Stimulated activated CD8-positive, alpha-beta memory T cell treated with anti-CD3 and anti-CD28 coated beads, Interleukin-12 subunit alpha, Interleukin-12 subunit beta, amount 100 ng/mL, for 24 hours (primary cell): Measurements from ENCODE around the gene PLGRKT.
"Not testable (repeated sequence)": the region's sequence is repeated elsewhere in the genome, so short reads cannot be mapped to it uniquely, and the experiment has no call there.

ENCODE experiments used
- DNase-seq: peaks from one replicate; pipeline ENCODE4 v3.0.0-alpha.2; 2020; ENCODE audit errors: extremely low read depth

The PLGRKT gene

GRCh38 chr9:5375790-5376477 lies 61.8 kb downstream of the PLGRKT start:
- no peak for DNase-seq

- no peak for DNase-seq
Measured at GRCh38 chr9:5375091-5375490, 62.6 kb downstream of the PLGRKT start.

DNA sequence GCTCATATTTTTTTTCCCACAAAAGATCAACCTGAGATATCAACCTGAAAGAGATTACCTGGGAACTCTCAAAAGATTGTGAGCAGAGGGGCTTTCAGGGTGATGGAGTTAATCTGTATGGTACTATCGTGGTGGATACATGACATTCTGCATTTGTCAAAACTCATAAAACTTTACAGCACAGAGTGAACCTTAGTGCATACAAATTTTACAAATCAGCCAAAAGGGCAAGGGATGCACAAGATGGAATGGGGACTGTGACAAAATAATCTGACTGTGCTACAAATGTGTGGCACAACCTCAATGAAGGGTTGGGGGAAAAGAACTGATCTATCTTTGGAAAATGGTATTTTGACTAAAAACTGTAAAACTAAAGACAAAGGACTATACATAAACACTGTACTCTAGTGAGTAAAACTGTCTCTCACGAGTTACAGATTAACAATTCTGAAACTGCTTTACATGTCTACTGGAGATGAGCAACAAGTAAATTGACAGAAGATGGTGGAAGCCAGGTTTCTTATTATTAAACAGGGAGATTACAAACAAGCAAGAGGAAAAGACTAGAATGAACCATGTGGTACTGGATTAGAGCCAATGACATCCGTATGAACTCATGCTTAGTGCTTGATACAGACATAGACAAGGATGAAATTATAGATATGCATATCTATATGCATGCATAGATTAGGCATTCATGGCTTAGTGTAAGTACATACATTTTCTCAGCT lies 73.3 kb downstream of the PLGRKT start:
- no peak for DNase-seq

GRCh38 chr9:5361326-5362010 lies 76.3 kb downstream of the PLGRKT start:
- DNase-seq: no peak

GRCh38 chr9:5360341-5360740 lies 77.4 kb downstream of the PLGRKT start:
- DNase-seq: no peak

- no peak for DNase-seq
Measured at GRCh38 chr9:5357431-5358105, 80.2 kb downstream of the PLGRKT start.

- DNase-seq: no peak
Measured at GRCh38 chr9:5355817-5356216, 81.9 kb downstream of the PLGRKT start.

- no peak for DNase-seq
Measured at GRCh38 chr9:5355226-5355625, 82.5 kb downstream of the PLGRKT start.

DNA sequence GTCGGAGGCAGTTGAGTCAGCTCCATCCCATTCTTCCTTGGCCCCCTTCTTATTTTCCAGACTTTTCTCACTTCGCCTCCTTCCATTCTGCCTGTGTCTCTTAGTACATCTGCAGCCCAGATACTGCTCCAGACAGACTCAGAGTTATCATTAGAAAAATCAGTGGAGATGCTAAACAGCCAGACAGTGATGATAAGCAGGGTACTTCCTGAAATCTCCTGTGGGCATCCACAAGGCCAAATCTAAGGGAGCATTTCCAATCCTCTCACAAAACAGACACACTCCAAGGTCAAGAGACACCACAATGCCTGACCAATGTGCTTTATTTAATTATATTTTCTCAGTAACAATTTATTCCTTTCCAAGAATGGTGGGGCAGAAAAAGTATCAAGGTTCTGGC lies 83.5 kb downstream of the PLGRKT start:
- no peak for DNase-seq

DNA sequence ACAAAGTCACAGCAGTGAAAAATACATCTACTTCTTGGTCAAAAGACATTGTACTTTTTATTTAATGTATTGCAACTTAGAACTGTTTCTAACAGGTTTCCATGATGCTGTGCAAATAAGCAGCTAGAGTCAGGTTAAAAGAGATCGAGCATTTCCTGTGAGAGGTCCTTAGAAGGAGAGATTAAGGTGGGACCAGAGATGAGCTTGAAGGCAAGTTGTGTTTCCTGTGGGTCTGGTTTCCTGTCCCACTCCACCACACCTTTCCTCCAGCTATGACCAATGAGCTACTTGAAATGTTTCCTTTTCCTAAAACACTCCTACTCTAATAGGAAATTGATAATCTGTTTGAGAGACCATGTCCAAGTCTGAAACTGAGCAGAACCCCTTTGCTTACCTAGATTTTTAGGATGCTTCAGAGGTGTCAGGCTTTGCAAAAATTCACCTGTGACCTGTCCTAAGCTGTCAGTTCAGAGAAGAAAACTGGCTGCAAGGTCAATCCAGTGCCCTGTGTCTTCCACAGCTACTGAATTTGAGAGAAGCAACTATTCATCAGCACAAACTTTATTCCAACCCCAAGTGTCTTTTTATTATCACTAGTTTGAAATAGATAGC lies 85.0 kb downstream of the PLGRKT start:
- DNase-seq: no peak

DNA sequence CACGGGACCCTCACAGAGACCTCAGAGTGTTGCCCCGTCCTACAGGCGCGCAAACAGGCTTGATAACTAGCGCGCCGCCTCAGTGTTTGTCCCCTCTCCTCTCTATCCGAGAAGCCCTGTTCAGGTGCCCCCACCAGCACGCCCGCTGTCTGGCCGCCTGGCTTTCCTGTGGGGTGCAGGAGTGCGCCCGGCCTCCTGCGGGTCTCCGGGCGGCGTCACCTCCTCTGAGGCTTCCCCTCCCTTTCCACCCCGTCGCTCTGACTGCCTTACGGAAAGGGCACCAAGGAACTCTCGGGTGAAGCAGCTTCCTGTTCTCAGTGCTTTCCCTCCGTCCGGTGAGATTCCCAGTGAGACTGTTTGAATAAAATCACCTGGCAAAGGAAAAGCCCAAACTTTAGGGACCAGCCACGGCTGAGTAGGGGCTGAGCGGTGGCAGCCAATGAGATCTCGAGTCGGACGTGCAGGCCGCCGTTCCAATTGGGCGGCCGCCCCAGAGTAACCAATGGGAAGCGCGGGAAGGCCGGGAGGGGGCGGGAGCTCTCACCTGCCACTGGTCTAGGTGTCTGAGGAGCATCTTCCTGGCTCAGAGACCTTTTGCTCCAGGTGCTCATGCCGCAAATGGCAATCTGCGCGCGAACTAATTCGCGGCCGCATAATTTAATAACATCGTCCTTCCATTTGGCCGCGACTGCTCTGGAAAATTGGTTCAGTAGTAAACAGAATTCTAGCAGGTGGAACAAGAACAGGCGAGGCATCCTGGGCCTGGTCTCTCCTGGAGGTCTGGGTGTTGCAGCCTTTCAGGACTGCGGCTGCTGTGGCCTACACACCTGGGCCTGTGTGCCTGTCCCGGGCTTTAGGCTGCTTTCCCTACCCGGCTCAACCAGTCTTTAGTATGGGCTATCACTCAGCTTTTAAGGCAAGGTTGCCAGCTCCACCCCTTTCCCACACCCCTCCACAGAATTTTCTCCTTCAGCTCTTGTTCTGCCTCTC lies 98.4 kb downstream of the PLGRKT start, which contains the start of gene RLN1:
TSS of gene RLN1 (minus strand) at position 885 of the 990 bp plus-strand sequence. CDS start at position 755, 130 bp downstream.
- DNase-seq: not testable (repeated sequence)

DNA sequence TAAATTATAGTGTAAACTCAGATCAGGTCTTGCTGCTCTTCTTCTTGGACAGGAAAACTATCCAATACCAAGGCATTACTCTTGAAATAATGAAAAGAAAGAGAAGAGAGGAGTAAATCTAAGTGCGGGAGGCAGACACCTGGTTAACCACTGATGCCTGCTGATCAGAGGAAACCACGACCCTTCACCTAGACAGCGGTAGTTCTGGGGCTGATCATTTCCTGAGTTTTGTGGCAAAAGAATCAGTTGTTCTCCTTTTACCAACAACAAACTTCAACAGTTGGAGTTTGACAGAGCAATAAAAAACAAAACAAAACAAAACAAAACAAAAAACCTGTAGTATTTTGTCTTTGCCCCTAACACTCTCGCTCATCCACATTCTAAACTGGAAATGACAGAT lies 101.0 kb downstream of the PLGRKT start:
- DNase-seq: no peak

DNA sequence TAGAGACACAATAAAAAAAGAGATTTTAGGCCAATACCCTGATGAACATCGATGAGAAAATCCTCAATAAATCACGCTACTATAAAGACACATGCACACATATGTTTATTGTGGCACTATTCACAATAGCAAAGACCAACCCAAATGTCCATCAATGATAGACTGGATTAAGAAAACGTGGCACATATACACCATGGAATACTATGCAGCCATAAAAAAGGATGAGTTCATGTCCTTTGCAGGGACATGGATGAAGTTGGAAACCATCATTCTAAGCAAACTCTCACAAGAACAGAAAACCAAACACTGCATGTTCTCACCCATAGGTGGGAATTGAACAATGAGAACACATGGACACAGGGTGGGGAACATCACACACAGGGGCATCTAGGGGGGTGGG lies 106.4 kb downstream of the PLGRKT start:
- DNase-seq: not testable (repeated sequence)

- DNase-seq: no peak
Measured at GRCh38 chr9:5326893-5327548, 110.7 kb downstream of the PLGRKT start.

DNA sequence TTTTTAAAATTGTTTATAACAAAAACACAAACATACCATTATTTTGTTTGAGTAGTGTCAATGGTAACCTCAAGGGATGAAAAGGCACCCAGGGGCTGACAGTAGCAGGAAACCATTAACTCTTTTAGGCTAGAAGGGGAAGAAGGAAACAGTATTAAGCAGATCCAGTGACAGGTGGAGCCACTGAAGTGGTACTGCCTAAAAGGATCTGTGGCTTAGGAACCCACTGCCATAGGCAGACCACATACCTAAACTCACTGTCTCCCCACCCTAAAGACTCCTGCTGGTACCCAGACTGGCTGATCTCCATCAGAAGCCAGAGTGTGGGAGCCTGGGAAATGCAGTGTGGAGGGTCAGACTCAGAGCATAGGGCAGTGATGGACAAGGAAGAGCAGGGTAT lies 111.5 kb downstream of the PLGRKT start:
- no peak for DNase-seq

DNA sequence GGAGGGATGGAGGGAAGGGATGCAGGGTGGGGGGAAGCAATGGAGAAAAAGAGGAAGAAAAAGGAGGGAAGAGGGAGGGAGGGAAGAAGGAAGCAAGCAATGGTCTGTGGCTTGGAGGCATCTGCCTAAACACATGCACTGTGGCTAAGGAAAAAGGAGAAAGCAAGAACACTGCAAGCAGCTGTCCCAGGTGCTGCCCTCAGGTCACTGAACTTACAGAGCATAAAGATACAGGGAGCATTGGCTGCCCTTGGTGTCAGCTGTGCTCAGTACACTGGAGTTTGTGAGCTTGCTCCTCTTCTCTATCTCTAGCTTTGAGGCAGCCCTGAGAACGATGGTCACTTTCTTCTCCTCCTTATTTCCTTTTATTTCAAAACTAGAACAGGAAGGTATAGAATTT lies 116.1 kb downstream of the PLGRKT start:
- not testable (repeated sequence) for DNase-seq

GRCh38 chr9:5321058-5321457 lies 116.7 kb downstream of the PLGRKT start:
- no peak for DNase-seq

- not testable (repeated sequence) for DNase-seq
Measured at GRCh38 chr9:5316406-5316805, 121.3 kb downstream of the PLGRKT start.

- no peak for DNase-seq
Measured at GRCh38 chr9:5315187-5315923, 122.4 kb downstream of the PLGRKT start.
